Activated T-helper 17 cell treated with anti-CD3 and anti-CD28 coated beads, Interleukin-2, amount 50 U/mL, for 72 hours (primary cell): Measurements from ENCODE around the gene FGF14. TPM values are rescaled to one million over a fixed set of nuclear protein-coding genes. Genes with fewer than 3 reads are reported as not detected.

Experiments used
- ATAC-seq: fragments of 150-1000 bp; cut with Tn5 transposase; replicated peaks from 2 replicates; pipeline ENCODE4 v1.10.0; 2021; ENCODE audit warnings: mild to moderate bottlenecking, moderate library complexity
- H3K27ac Mint-ChIP-seq: one replicate; pipeline ENCODE4 v1.8.0; 2022; ENCODE audit warnings: mixed read lengths
- H3K27me3 Mint-ChIP-seq: one replicate; pipeline ENCODE4 v1.8.0; 2022; ENCODE audit warnings: mixed read lengths
- H3K36me3 Mint-ChIP-seq: one replicate; pipeline ENCODE4 v1.8.0; 2022; ENCODE audit warnings: low read depth, mild to moderate bottlenecking, mixed read lengths
- H3K4me1 Mint-ChIP-seq: one replicate; pipeline ENCODE4 v1.8.0; 2022; ENCODE audit warnings: mixed read lengths
- H3K4me3 Mint-ChIP-seq: one replicate; pipeline ENCODE4 v1.8.0; 2022; ENCODE audit warnings: mild to moderate bottlenecking, mixed read lengths
- H3K9me3 Mint-ChIP-seq: one replicate; pipeline ENCODE4 v1.8.0; 2022; ENCODE audit warnings: mixed read lengths
- total RNA-seq, 2 donors: library from RNA; stranded (reverse); gene quantifications; one replicate each; pipeline ENCODE4 v1.2.3, GENCODE V29; 2022

Gene FGF14
- total RNA-seq, 2 donors from 2014 or later, result not detected

DNA sequence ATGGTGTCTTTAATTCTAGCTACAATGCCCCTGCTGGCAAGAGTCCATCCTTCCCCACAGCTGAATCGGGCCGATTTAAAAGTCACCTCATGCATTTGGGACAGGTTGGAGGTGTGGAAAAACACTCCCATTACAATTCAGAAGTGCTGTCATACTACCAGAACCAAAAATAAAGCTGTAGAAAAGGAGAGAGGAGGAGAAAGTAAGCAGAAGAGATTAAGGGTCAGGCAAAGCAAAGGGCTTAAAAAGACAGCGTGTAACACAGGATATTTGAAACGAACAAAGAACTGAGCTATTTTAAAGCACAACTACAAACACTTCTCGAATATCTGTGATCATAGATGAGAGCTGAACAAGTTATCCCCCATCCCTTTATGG lies 90.4 kb downstream of the FGF14 start:
- Mint-ChIP-seq H3K9me3 (no peaks in the 10 kb centered on the region), H3K27ac (no peak overlapping the region), H3K4me3 (no peak overlapping the region), H3K27me3 (peaks cover 8% of the 10 kb centered on the region), H3K4me1 (no peaks in the 10 kb centered on the region), H3K36me3 (no peaks in the 10 kb centered on the region)
- ATAC-seq, result no peak

DNA sequence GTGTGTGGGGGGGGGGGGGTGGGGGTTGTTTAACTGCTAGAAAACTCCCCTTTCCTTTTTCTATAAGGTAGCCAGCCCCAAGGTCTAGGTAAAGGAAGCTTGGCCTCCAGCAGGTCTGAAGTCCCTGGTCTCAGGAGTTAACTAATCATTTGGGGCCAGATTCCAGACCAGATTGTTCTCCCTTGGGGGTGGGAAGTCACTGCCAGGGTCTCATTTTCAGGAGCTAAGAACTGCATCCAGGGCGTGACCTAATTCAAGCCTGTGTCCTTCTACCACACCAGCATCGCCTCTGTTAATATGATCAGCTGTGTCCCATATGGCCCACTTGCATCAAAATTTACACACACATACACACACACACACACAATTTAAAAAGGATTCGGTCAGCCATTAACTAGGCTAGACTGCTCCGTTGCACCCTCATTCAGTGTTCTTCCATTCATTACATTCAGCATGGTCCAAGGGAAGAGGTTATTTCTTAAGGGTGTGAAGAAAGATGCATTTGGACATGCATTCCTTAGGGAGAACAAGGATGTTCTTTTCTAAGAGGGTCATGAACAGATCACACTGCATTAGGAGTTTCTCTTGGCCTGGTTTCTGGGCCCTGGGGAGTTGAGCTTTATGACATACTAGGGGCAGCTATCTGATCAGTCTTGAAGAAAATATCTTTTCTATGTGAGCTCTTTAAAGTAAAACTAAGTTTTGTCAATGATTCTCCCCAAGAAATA lies 91.0 kb downstream of the FGF14 start:
- Mint-ChIP-seq H3K4me3 (no peak overlapping the region), H3K36me3 (no peaks in the 10 kb centered on the region), H3K4me1 (no peaks in the 10 kb centered on the region), H3K9me3 (no peaks in the 10 kb centered on the region), H3K27ac (no peak overlapping the region), H3K27me3 (peaks cover 8% of the 10 kb centered on the region)
- no peak for ATAC-seq

DNA sequence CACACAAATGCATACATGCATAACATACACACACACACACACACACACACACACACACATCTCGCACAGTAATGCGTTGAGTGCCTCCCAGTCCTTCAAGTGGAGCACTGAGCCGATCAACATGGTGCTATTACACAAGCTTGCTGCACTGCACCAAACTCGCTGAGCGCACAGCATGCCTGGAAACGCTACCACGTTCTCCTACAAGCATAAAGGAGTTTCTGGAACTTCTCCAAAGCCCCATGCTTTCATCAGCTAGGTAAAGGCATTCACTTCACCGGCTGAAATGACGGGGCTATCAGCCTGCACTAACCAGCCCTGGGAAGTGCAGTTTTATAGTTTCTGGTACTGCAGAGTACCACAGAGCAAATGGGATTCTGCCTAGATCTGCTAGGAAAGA lies 92.7 kb downstream of the FGF14 start:
- no peaks in the 10 kb centered on the region for H3K36me3 Mint-ChIP-seq
- H3K27ac Mint-ChIP-seq, result no peak overlapping the region
- no peaks in the 10 kb centered on the region for H3K9me3 Mint-ChIP-seq
- H3K4me3 Mint-ChIP-seq, result no peak overlapping the region
- no peaks in the 10 kb centered on the region for H3K4me1 Mint-ChIP-seq
- ATAC-seq, result no peak
- peaks cover 8% of the 10 kb centered on the region for H3K27me3 Mint-ChIP-seq

DNA sequence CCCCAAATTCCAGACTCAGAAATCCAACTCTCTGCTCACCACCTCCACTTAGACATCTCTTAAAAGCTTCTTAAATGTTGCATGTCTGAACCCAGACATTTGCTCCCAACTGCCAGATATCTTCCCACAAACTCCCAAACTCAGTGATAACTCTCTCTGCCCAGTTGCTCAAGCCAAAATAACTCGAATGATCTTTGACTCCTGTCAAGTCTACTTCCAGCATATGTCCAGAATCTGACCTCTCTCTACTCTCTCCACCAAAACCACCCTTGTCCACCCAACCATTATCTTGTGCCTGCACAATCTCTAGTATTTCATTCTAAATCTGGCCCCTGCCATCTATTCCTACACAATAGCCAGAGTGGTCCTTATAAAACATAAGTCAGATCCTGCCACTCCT lies 99.3 kb downstream of the FGF14 start:
- no peak overlapping the region for H3K27ac Mint-ChIP-seq
- no peak overlapping the region for H3K4me3 Mint-ChIP-seq
- no peaks in the 10 kb centered on the region for H3K36me3 Mint-ChIP-seq
- no peaks in the 10 kb centered on the region for H3K4me1 Mint-ChIP-seq
- no peak for ATAC-seq
- H3K9me3 Mint-ChIP-seq, result no peaks in the 10 kb centered on the region
- H3K27me3 Mint-ChIP-seq, result peaks cover 7% of the 10 kb centered on the region

DNA sequence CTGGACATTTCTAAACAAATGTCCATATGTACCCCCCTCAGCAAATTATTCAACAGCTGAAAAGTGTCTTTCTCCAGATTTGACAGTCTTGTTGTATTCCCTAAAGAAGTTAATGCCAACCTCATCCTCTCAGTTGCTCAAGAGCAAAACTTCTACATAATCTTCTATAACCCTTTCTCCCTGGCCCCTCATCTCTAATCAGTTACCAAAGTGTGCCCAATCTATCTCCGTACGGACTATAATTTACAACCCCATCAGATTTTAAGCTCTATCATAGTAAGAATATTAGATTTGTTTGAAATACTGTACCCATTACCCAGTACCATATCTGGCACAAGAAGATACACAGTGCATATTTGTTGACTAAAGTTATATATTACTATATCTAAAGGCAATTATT lies 101.5 kb downstream of the FGF14 start:
- H3K4me1 Mint-ChIP-seq, result no peaks in the 10 kb centered on the region
- peaks cover 7% of the 10 kb centered on the region for H3K27me3 Mint-ChIP-seq
- H3K36me3 Mint-ChIP-seq, result no peaks in the 10 kb centered on the region
- H3K27ac Mint-ChIP-seq, result no peak overlapping the region
- ATAC-seq, result no peak
- no peak overlapping the region for H3K4me3 Mint-ChIP-seq
- H3K9me3 Mint-ChIP-seq, result no peaks in the 10 kb centered on the region

DNA sequence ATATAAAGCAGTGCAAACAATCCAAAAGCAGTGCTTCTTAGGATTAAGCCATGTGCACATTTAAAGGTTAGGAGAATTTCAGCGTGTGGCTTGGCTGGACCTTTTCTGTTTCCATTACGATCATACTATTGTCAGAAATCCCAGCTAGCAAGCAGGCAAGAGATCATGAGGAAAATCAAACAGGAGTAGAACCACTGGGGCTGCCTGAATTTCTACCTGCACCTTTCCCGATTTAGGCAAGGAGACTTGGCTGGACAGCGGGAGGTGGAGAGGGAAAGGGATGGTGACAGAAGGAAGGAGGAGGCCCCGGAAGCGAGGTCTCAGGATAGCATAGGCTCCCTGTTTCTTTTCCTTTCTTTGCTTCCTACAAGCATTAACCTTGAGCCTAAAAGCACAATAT lies 102.5 kb downstream of the FGF14 start:
- no peak for ATAC-seq
- H3K27ac Mint-ChIP-seq, result no peak overlapping the region

DNA sequence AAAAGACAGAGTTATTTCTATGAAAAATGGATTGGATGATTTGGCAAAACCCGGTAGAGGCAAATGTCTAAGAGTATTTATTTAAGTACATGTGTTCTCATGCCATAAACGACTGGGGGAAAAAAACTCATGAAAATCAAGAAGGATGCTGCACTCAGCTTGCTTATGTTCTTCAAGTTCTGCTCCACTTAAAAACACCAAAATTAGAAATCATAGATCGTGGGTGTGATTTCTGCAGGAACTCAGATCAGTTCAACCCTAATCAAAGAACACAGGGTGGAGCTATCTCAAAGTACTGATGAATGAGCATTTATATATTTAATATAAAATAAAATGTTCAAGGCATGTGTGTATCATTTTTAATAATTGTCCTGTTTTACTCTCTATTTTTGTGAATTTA lies 103.8 kb downstream of the FGF14 start:
- H3K9me3 Mint-ChIP-seq, result no peaks in the 10 kb centered on the region
- no peaks in the 10 kb centered on the region for H3K4me1 Mint-ChIP-seq
- no peaks in the 10 kb centered on the region for H3K36me3 Mint-ChIP-seq
- peaks cover 4% of the 10 kb centered on the region for H3K27me3 Mint-ChIP-seq
- no peak overlapping the region for H3K27ac Mint-ChIP-seq
- no peak for ATAC-seq
- no peak overlapping the region for H3K4me3 Mint-ChIP-seq

More for the DNA sequence above, 102.5 kb downstream of the FGF14 start:
- H3K9me3 Mint-ChIP-seq, result no peaks in the 10 kb centered on the region
- H3K4me3 Mint-ChIP-seq, result no peak overlapping the region
- peaks cover 6% of the 10 kb centered on the region for H3K27me3 Mint-ChIP-seq
- H3K4me1 Mint-ChIP-seq, result no peaks in the 10 kb centered on the region
- no peaks in the 10 kb centered on the region for H3K36me3 Mint-ChIP-seq

DNA sequence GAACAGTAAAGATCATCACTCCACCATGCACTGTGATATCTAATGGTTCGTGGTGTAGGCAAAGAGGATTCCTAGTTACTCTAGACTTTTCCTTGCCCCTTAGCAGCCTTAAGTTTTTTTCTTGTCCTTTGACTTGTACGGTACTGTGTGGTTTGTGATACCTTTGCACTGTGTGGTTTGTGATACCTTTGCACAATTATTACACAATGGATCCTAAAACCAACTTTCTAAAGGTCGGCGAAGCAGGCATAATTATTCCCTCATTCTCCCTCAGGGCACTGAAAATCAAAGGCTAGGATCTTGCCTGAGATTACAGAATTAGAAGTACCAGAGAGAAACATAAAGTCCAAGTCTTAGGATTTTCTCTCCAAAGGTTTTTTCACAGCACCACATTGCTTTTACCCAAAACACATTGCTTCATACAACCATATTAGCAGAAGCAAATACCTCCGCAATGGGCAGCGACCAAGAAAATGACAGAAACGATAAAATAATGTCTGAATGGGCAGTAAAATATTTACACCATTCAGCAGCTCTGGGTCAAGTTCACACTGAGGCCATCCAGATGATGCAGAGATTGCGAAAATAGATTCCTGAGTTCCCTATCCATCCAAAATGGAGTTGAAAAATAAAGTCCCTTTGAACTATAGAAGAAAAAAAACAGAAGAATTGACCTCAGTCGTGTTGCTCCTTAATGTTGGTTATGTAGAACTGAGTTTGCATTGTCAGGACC lies 106.4 kb downstream of the FGF14 start:
- peaks cover 5% of the 10 kb centered on the region for H3K27me3 Mint-ChIP-seq
- H3K9me3 Mint-ChIP-seq, result no peaks in the 10 kb centered on the region
- no peak overlapping the region for H3K27ac Mint-ChIP-seq
- no peaks in the 10 kb centered on the region for H3K4me1 Mint-ChIP-seq
- no peak overlapping the region for H3K4me3 Mint-ChIP-seq
- ATAC-seq, result no peak
- H3K36me3 Mint-ChIP-seq, result no peaks in the 10 kb centered on the region

DNA sequence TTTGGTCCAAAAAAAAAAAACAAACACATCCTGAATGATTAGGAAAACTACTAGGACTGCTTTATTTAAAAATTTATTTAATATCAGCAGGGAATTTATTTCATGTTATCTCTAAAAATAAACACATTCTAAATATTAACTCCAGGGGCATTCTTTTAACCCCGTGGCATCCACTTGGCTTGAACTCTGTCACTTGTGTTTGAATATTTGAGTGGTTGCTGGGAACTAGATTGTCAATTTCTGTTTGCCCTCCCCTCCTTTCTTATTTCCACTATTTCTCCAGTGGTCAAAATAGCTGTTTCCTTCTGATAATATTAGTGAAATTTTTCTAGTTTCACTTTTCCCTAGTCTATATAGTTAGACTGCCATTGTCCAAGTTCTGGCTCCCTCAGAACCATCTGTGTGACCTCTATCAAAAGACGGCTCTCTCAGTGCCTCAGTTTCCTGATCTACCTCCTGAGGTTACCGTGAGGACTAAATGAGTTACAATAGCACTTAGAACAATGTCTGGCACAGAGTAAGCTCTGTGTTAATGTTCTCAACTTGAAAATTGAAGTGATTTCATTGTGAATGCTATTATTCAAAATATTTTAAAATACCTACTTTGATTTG lies 107.3 kb downstream of the FGF14 start:
- Mint-ChIP-seq H3K27ac (no peak overlapping the region), H3K27me3 (peaks cover 3% of the 10 kb centered on the region), H3K4me1 (no peaks in the 10 kb centered on the region), H3K36me3 (no peaks in the 10 kb centered on the region), H3K4me3 (no peak overlapping the region), H3K9me3 (no peaks in the 10 kb centered on the region)
- no peak for ATAC-seq

DNA sequence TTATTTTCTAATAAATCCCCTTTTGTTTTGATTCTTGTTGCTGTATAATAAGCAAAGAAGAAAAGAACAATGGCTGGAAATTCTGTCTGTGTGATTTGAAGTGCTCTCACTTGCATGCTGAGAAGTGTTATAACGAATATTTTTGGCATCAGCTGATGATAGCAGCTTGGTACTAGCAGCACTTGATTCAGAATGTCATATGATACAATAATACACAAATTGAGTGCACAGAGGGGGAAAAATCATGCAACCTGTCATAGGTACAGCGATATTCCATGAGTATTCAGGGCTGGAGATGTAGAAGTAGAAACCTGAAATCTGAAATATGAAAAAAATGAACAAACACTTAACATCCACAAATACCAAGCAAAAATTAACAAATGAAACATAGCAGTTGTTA lies 108.1 kb downstream of the FGF14 start:
- no peak overlapping the region for H3K27ac Mint-ChIP-seq
- no peak for ATAC-seq
- no peaks in the 10 kb centered on the region for H3K9me3 Mint-ChIP-seq
- no peaks in the 10 kb centered on the region for H3K36me3 Mint-ChIP-seq
- H3K27me3 Mint-ChIP-seq, result peaks cover 3% of the 10 kb centered on the region
- no peaks in the 10 kb centered on the region for H3K4me1 Mint-ChIP-seq
- H3K4me3 Mint-ChIP-seq, result no peak overlapping the region

DNA sequence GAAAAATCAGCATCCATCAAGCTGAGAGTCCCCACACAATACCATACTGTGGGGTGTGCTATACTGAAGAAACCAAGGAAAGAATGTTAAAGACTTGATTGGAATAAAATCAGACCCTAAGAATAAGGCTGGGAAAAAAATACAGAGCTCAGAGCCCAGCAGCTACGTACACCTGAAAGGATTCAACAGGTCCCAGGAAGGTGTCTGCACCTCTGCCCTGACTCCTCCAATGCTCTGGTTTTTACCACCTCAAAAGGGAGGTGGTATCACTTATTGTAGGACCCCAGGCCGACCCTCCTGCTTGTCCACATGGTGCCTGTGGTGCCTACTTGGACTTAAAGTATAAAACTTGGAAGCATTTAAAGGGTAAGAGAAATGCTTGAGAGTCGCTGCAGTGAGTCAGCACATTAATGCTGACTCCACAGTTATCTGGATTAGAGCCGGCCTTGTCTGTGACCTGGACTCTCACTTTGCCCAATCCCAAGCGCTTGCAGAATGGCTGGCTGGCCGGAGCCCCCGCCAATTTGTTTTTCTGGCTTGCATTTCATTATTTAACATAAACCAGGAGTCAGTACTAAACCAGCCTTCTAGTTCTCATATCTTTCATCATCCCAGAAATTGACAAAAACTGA lies 110.1 kb downstream of the FGF14 start:
- ATAC-seq, result no peak
- Mint-ChIP-seq H3K27me3 (peaks cover 6% of the 10 kb centered on the region), H3K4me3 (no peak overlapping the region), H3K27ac (no peak overlapping the region), H3K4me1 (no peaks in the 10 kb centered on the region), H3K36me3 (no peaks in the 10 kb centered on the region), H3K9me3 (no peaks in the 10 kb centered on the region)

DNA sequence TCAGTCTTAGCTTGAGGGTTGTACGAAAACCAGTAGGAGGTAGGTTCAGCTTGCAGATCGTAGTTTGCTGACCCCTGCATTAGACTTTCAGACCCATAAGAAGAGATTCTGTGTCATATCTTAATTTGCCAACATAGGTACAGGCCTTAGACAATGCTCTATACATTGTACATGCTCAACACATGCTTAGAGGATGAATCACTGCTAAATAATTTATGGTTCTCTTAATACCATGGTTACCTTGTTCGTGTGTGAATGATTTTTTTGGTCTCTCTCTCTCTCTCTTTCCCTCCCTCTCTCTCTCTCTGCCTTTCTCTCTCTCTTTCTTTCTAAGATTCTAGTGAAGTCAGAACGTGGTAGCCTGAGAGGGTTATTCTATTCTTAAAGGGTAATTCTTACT lies 112.2 kb downstream of the FGF14 start:
- no peaks in the 10 kb centered on the region for H3K9me3 Mint-ChIP-seq
- no peak for ATAC-seq
- no peaks in the 10 kb centered on the region for H3K4me1 Mint-ChIP-seq
- H3K36me3 Mint-ChIP-seq, result no peaks in the 10 kb centered on the region
- no peak overlapping the region for H3K27ac Mint-ChIP-seq
- H3K27me3 Mint-ChIP-seq, result peaks cover 9% of the 10 kb centered on the region
- H3K4me3 Mint-ChIP-seq, result no peak overlapping the region

DNA sequence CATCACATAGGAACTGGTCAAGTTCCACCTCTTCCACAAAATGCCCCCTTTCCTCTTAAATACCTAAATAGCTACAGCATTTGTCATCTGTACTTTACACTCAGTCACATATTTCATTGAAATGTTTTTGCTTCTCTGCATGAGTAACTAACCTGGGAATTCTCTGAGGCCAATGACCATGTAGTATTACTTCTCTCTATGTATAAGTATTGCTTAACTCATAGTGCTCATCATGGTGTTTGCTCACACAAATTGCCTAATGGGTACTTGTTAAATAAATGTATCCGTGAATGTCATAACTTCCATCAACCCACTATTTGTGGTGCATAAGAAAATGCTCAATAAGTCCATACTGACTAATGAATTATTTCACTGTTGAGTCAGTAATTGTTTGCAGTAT lies 115.5 kb downstream of the FGF14 start:
- ATAC-seq, result no peak
- Mint-ChIP-seq H3K4me3 (no peak overlapping the region), H3K27me3 (peaks cover 9% of the 10 kb centered on the region), H3K4me1 (no peaks in the 10 kb centered on the region), H3K36me3 (no peaks in the 10 kb centered on the region), H3K9me3 (no peaks in the 10 kb centered on the region), H3K27ac (no peak overlapping the region)

DNA sequence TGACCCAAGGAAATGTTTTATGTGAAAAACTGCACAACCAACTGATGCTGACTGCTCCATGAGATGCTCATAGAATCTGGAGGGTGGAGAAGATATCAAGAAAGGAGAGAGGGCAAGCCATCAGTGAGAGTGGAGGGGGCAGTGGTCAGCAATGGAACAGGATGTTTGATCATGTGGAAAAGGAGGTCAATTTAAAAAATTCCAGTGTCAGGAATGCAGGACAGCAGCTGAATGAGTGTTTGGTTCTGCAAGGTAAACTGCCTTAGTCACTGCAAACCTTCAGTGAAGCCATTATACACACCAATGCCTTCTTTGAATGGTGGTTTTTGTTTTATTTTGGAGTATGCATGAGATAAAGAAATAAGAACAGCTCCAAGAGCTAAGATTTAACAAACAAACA lies 121.5 kb downstream of the FGF14 start:
- no peaks in the 10 kb centered on the region for H3K36me3 Mint-ChIP-seq
- H3K27me3 Mint-ChIP-seq, result no peaks in the 10 kb centered on the region
- no peaks in the 10 kb centered on the region for H3K9me3 Mint-ChIP-seq
- no peak overlapping the region for H3K27ac Mint-ChIP-seq
- H3K4me1 Mint-ChIP-seq, result no peaks in the 10 kb centered on the region
- ATAC-seq, result no peak
- no peak overlapping the region for H3K4me3 Mint-ChIP-seq

DNA sequence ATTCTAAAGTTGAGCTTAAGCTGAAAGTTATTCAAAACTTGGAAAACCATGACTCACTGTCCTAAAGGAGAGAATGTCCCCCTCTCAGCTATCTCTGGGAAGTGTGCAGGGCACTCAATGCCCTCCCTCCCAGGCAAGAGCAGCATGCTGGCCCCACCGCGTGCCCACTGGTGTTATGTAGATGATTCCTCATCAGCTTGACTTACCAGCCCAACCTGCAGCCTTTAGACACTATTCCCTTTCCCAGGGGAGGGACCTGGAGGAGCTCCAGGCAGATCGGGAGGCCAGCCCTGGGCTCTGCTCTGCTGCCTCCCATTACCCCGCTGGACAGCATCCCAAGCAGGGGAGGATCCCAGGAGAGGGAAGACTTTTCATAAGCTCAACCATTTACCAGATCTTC lies 124.6 kb downstream of the FGF14 start:
- no peaks in the 10 kb centered on the region for H3K9me3 Mint-ChIP-seq
- no peaks in the 10 kb centered on the region for H3K27me3 Mint-ChIP-seq
- no peak for ATAC-seq
- H3K36me3 Mint-ChIP-seq, result no peaks in the 10 kb centered on the region
- H3K4me1 Mint-ChIP-seq, result no peaks in the 10 kb centered on the region
- H3K27ac Mint-ChIP-seq, result no peak overlapping the region
- H3K4me3 Mint-ChIP-seq, result no peak overlapping the region
